HG02840 (cell line): ENCODE measurements around the gene CD109.
"Not testable (repeated sequence)": the region's sequence is repeated elsewhere in the genome, so short reads cannot be mapped to it uniquely, and the experiment has no call there.

Source experiments
- ATAC-seq: cut with Tn5 transposase; IDR thresholded peaks from one replicate; pipeline ENCODE4 v1.9.1; 2021; ENCODE audit warnings: mild to moderate bottlenecking, moderate library complexity, moderate number of reproducible peaks; ENCODE audit not compliant: unreplicated experiment, low FRiP score

CD109 gene

DNA sequence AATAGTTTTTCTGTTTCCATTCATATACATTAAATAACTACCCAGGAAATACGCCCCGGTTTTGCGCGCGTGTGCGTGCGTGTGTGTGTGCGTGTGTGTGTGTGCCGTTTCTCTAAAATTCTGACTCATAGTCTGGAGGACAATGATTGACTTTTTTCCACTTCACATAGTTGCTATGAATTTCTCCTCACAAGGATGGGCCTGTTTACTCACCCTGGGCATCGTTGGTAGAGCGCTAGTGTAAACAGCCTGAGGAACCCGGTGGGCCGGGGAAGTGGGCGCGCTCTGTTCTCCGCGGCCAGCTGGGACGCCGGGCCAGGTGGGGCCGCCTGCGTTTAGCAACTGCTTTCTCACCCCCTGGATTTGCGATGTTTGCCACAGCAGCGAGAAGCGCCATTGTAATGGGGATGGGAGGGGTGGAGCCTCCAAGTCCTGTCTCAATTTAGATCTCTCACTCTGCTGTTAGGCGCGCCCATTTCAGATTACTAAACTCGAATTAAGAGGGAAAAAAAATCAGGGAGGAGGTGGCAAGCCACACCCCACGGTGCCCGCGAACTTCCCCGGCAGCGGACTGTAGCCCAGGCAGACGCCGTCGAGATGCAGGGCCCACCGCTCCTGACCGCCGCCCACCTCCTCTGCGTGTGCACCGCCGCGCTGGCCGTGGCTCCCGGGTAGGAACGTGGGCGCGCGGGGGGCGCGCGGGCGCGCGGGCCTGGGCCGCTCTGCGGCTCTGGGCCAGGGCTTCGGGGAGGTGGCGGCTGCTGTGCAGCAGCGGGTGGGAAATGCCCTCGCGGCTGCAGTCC, at the start of gene CD109:
CD109 (plus strand) TSS at position 585 of the 803 bp plus-strand sequence; CDS start at position 598, 13 bp downstream.
- peak; percentile 60 for ATAC-seq

DNA sequence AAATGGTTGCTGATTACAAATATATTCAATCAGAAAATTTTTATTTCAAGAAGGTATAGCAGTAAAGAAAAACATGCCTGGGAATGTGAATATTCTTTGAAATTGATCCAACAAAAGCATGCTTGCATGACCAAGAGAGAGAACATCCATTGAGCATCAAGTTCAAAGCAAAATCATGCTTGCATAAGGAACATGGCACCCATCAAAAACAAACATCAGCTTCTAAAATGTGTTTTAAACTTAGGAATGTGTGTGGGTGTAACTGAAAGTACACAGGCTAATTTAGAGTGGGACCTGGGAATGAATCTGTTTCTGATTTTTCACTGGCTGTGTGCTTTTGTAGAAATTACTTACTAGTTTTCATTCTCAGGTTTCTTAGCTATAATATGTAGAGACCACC, 47.8 kb upstream of the CD109 start:
- ATAC-seq: no peak

DNA sequence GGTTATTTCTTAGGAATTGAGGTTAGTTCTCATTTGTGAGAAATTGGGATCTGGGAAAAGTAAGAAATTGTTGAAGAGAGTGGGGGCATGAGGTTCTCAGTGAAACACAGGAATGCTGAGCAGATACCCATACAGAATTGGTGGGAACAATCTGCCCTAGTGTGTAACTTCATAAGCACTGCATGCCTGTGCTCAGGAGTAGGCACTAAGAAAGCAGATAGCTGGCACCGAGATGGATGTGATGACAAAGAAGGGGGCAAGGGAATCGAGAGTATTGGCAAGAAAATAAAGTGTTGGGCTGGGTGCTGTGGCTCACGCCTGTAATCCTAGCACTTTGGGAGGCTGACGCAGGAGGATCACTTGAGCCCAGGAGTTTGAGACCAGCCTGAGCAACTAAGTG, 46.2 kb upstream of the CD109 start:
- ATAC-seq: no peak

GRCh38 chr6:73652637-73653570, 43.1 kb upstream of the CD109 start:
- peak; percentile 40 for ATAC-seq

DNA sequence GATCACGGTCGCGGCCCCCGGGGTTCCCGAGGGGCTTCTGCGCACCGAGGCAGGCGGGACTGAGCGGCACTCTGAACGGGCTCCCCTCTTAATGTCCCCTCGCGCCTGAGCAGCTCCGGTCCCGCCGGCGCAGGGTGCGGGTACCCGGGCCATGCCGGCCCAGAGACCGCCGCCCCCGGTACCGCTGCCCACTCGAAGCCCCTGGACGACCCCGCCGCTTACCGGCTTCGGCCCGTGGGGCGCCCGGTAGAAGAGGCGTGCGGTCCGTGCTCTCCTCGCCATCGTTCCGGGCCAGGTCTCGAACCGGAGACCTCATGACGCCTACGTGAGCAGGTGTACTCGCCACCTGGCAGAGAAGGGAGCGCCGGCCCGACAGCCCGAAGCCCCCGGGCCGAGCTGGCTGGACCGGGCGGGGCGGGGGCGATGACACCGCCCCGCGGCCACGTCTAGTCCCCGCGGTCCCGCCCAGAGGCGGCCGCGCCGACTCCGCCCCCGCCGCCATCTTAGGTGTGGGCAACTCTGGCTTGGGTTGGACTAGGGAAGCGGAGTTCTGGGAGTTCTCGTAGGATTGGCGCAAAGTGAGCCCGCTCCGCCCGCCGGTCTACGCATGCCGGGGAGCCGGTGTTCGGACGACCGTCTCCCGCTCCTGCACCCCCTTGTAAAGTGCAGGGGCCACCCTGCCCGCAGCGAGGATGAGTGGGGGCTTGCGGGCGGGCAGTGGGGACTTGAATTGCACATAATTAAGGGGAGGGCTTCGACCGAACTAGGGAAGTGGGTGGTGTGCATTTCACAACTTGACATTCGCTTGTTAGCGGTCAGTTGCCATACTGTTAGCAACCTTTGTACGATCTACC, 42.2 kb upstream of the CD109 start, which contains the start of gene SLC17A5:
SLC17A5 (minus strand) TSS at position 422 of the 854 bp plus-strand sequence; CDS start at position 316, 106 bp downstream.
- peak; percentile 88 for ATAC-seq

- no peak for ATAC-seq
Measured at GRCh38 chr6:73655341-73655917, 40.6 kb upstream of the CD109 start.

DNA sequence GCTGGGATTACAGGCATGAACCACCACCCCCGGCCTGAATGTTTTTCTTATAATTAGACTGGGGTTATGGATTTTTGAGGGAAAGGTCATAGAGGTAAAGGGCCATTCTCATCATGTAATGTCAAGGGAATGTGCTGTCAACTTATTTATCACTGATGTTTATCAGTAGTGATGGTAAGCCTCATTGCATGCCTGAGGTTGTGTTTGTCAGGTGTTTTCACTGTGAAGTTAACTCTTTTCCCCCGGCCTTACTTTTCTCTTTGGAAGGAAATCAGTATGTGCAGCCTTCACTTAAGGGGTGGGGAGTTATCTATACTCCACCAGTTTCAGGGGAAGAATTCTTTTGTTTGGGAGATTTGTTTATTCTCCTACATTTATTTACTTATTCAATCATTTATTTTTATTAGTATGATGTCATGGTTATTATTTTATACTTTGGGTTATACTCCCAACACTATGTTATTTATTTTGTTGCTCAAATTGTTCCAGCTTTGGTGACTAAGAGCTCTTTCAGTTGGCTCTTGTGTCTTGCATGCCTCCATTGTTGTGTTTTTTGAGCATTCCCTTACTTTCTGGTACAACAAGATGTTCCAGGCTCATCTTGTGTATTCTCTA, 39.4 kb upstream of the CD109 start:
- ATAC-seq: no peak

- no peak for ATAC-seq
Measured at GRCh38 chr6:73657201-73657600, 38.8 kb upstream of the CD109 start.

GRCh38 chr6:73664701-73665100, 31.3 kb upstream of the CD109 start:
- ATAC-seq: no peak

DNA sequence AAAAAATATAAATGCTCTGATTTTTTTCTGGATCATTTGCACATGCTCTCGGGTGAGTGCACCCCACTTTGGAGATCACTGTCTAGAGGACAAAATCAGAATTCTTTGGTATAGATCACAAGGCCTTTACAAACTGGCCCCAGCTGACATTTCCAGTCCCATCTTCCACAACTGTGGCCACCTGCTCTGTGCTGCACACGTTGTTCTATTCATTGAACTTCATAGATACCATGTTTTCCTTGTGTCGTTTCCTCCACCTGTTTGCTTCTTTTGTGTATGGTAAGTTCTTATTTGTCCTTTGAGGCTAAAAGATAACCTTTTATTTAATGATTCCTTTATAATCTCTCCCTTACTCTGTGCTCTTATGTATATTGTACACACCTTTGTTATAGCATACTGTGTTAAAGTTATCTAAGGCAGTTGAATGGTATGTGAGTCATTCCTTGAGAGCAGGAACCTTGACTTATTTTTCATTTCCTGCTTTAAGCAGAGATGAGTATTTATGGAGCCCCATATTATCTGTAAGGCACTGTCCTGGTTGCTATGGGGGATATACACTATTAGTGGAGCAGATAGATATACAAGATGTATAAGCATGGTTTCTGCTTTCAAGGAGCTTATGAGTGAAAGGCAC, 30.2 kb upstream of the CD109 start:
- peak; percentile 67 for ATAC-seq

DNA sequence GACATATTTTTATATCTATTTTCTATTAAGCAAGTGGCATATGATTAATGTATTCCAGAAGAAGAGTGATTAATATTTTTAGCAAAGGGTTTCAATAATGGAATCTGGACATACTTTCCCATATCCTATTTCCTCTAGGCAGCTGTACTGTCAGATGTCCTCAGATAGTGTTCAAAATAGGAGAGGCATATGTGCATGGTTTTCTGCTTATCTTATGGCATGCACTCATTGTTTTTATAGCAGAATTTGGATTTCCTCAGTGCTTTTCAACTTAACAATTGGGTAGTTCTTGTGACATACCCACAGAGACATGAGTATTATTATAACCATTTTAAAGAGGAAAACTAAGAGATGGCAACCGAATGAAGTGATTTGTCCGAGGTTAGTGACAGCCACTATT, 29.6 kb upstream of the CD109 start:
- ATAC-seq: no peak

- no peak for ATAC-seq
Measured at GRCh38 chr6:73667798-73668197, 28.2 kb upstream of the CD109 start.

DNA sequence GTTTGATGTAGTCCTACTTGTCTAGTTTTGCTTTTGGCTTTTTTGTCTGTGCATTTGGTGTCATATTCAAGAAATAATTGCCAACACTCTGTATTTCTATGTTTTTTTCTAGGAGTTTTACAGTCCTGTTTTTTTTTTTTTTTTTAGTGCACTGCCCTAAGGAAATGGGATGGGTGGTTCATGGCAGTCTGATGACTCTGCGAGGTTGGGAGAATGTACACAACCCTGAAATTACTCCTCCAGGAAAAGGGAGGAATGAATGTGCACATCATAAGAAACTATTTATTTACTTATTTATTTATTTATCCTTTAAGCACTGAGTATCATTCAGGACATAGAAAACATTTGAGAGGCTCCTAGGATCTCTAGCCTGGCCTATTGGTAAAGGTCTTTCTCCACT, 27.0 kb upstream of the CD109 start:
- ATAC-seq: no peak

DNA sequence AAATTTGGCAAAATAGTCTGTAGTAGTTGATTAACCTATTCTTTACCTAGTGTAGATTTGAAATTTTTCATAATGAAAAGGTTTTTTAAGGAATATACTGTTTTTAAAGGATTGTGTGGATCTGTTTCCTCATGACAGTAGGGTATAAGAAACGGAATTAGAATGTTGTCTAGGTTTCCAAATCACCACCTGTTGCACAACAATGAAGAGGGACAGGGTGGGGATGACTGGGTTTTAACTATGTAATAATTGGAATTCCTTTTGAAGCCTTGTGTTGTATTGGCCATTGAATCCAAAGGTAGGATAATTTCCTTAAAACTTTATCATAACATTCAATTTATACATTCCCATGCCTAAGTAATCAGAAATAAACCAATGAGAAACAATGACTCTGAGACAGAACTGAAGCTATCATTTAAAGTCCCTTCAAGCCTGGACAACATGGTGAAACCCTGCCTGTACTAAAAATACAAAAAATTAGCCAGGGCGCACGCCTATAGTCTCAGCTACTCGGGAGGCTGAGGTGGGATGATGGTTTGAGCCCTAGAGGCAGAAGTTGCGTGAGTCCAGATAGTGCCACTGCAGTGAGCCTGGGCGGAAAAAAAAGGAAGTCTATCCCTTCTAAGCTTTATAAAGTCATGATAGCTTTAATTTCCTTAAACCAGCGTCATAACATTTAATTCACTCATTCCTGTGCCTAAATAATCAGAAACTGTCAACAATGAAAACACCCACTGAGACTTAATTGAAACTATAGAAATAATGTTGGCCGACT, 23.9 kb upstream of the CD109 start:
- ATAC-seq: no peak

- ATAC-seq: peak; percentile 95
Measured at GRCh38 chr6:73675466-73676098, 20.4 kb upstream of the CD109 start.

- ATAC-seq: no peak
Measured at GRCh38 chr6:73679009-73679408, 17.0 kb upstream of the CD109 start.

DNA sequence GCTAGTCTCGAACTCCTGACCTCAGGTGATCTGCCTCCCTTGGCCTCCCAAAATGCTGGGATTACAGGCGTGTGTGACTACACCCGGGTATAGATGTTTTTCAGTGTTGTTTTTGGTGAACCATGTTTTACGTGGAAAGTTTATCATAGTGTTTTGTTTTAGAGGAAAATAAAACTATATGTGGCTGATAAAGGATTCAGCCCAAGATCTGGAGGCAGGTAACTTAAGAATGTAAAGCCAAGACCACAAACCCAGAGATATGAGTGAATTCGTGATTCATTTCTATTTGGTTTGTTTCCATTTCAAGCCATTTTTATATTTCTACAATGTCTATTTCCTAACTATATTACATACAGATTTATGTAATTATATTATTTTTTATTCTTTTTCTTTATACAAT, 16.2 kb upstream of the CD109 start:
- ATAC-seq: not testable (repeated sequence)
